Activated T-helper 17 cell treated with anti-CD3 and anti-CD28 coated beads, Interleukin-2, amount 50 U/mL, for 72 hours (primary cell): ENCODE data around the gene MIGA1. TPM values are rescaled to one million over a fixed set of nuclear protein-coding genes. Genes with fewer than 3 reads are reported as not detected.

Experiments used
- ATAC-seq: fragments of 150-1000 bp; cut with Tn5 transposase; replicated peaks from 2 replicates; pipeline ENCODE4 v1.10.0; 2021; ENCODE audit warnings: mild to moderate bottlenecking, moderate library complexity
- H3K27ac Mint-ChIP-seq: one replicate; pipeline ENCODE4 v1.8.0; 2022; ENCODE audit warnings: mixed read lengths
- H3K27me3 Mint-ChIP-seq: one replicate; pipeline ENCODE4 v1.8.0; 2022; ENCODE audit warnings: mixed read lengths
- H3K36me3 Mint-ChIP-seq: one replicate; pipeline ENCODE4 v1.8.0; 2022; ENCODE audit warnings: low read depth, mild to moderate bottlenecking, mixed read lengths
- H3K4me1 Mint-ChIP-seq: one replicate; pipeline ENCODE4 v1.8.0; 2022; ENCODE audit warnings: mixed read lengths
- H3K4me3 Mint-ChIP-seq: one replicate; pipeline ENCODE4 v1.8.0; 2022; ENCODE audit warnings: mild to moderate bottlenecking, mixed read lengths
- H3K9me3 Mint-ChIP-seq: one replicate; pipeline ENCODE4 v1.8.0; 2022; ENCODE audit warnings: mixed read lengths
- total RNA-seq, 2 donors: library from RNA; stranded (reverse); gene quantifications; one replicate each; pipeline ENCODE4 v1.2.3, GENCODE V29; 2022

Gene MIGA1
- total RNA-seq, 2 donors from 2014 or later: 9.5 to 13.9 TPM

GRCh38 chr1:77850082-77850481 is 70.6 kb downstream of the MIGA1 start:
- no peak overlapping the region for H3K27ac Mint-ChIP-seq
- peaks cover 58% of the 10 kb centered on the region for H3K36me3 Mint-ChIP-seq
- no peak overlapping the region for H3K4me3 Mint-ChIP-seq
- ATAC-seq: no peak
- no peaks in the 10 kb centered on the region for H3K27me3 Mint-ChIP-seq
- H3K9me3 Mint-ChIP-seq: peaks cover 4% of the 10 kb centered on the region
- H3K4me1 Mint-ChIP-seq: peaks cover 7% of the 10 kb centered on the region

DNA sequence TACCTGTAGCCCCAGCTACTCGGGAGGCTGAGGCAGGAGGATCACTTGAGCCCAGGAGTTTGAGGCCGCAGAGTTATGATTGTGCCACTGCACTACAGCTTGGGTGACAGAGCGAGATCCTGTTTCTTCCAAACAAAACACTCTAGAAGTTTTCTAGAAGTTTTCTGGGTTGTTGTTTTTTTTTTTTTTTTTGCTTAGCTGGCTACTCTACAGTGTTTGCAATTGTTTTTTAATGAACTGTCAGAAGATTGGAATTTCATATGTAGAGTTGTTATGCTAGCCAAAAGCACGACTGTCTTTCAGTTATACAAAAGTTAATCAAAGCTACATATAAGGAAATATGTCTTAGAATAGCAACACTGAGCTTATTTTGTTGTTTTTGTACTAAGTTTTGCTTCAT is 78.1 kb downstream of the MIGA1 start:
- H3K36me3 Mint-ChIP-seq: peaks cover 86% of the 10 kb centered on the region

DNA sequence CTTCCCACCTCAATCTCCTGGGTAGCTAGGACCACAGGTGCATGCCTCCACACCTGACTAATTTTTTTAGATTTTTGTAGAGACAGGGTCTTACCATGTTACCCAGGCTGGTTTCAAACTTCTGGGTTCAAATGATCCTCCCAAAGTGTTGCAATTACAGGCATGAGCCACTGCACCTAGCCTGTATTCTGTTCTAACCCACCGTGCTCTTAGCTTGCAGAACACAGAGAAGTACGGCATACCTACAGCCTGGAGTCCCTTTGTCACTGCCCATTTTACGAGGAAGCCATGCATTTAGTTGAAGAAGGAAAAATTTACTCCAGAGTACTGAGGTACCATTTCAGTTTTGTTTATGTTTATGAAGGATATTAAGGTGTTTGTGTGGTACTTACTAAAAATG is 79.3 kb downstream of the MIGA1 start:
- Mint-ChIP-seq H3K4me1 (peaks cover 13% of the 10 kb centered on the region), H3K4me3 (no peak overlapping the region), H3K27me3 (no peaks in the 10 kb centered on the region), H3K27ac (no peak overlapping the region), H3K36me3 (peaks cover 87% of the 10 kb centered on the region), H3K9me3 (peaks cover 19% of the 10 kb centered on the region)
- ATAC-seq: no peak

More for the DNA sequence above, 78.1 kb downstream of the MIGA1 start:
- Mint-ChIP-seq H3K4me3 (no peak overlapping the region), H3K9me3 (peaks cover 19% of the 10 kb centered on the region), H3K4me1 (peaks cover 18% of the 10 kb centered on the region), H3K27me3 (no peaks in the 10 kb centered on the region), H3K27ac (no peak overlapping the region)
- ATAC-seq: no peak

GRCh38 chr1:77859248-77859647 is 79.8 kb downstream of the MIGA1 start:
- H3K9me3 Mint-ChIP-seq: peaks cover 19% of the 10 kb centered on the region
- peaks cover 10% of the 10 kb centered on the region for H3K4me1 Mint-ChIP-seq
- no peak for ATAC-seq
- H3K27ac Mint-ChIP-seq: no peak overlapping the region
- peaks cover 87% of the 10 kb centered on the region for H3K36me3 Mint-ChIP-seq
- no peaks in the 10 kb centered on the region for H3K27me3 Mint-ChIP-seq
- H3K4me3 Mint-ChIP-seq: no peak overlapping the region

GRCh38 chr1:77866296-77866695 is 86.8 kb downstream of the MIGA1 start:
- no peaks in the 10 kb centered on the region for H3K9me3 Mint-ChIP-seq
- no peak for ATAC-seq
- no peaks in the 10 kb centered on the region for H3K4me1 Mint-ChIP-seq
- H3K36me3 Mint-ChIP-seq: peaks cover 73% of the 10 kb centered on the region
- H3K27ac Mint-ChIP-seq: no peak overlapping the region
- no peaks in the 10 kb centered on the region for H3K27me3 Mint-ChIP-seq
- no peak overlapping the region for H3K4me3 Mint-ChIP-seq

GRCh38 chr1:77872645-77873044 is 93.2 kb downstream of the MIGA1 start:
- H3K27me3 Mint-ChIP-seq: no peaks in the 10 kb centered on the region
- peaks cover 46% of the 10 kb centered on the region for H3K36me3 Mint-ChIP-seq
- no peak overlapping the region for H3K4me3 Mint-ChIP-seq
- no peaks in the 10 kb centered on the region for H3K4me1 Mint-ChIP-seq
- no peak overlapping the region for H3K27ac Mint-ChIP-seq
- no peak for ATAC-seq
- H3K9me3 Mint-ChIP-seq: no peaks in the 10 kb centered on the region

DNA sequence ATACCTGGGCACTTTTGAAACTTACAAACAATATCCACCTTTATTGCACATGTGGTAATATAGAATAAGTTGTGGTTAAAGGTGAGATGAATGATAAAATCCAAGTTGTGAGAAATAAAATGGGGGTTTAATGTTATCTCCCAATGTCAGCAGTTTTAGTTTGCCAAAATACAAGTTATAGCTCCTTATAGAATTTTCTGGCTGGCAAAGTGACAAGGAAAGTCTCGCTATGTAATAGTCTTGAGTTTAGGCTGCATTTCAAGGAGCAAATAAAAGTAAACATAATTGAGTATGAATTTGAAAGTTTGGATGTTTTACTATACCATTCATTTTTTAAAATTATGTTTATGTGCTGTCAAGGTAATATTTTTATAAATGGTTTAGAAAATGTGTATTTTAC is 94.0 kb downstream of the MIGA1 start:
- peaks cover 41% of the 10 kb centered on the region for H3K36me3 Mint-ChIP-seq
- H3K4me1 Mint-ChIP-seq: no peaks in the 10 kb centered on the region
- H3K9me3 Mint-ChIP-seq: no peaks in the 10 kb centered on the region
- no peak overlapping the region for H3K4me3 Mint-ChIP-seq
- no peak for ATAC-seq
- no peaks in the 10 kb centered on the region for H3K27me3 Mint-ChIP-seq
- H3K27ac Mint-ChIP-seq: no peak overlapping the region

DNA sequence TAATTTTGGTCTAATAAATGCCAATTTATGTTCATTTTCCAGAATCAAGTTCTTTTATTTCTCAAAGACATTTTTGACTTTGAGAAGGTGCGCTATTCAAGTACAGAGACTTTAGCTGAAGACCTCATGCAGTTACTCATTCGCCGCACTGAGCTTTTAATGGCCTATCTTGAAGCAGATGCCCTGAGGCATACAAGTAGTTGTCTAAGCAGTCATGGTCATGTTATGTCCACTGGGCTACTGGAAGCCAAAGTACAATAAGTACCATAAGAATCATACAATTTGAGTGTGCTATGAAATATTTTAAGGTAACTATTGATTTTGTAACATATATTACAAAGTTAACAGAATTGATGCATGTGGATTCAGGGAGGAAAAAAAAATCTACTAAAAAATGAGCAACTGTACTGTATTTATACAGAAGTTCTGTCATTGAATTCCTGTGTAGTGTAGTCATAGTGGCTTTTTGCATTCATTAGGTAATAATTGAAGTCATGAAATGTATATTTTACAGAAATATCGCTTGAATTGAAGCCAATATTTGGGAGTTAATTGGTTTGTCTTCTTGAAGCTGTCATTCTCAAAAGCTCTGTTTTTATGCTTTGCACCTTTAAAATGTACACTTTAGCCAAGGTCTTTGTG is 95.5 kb downstream of the MIGA1 start:
- Mint-ChIP-seq H3K36me3 (peaks cover 37% of the 10 kb centered on the region), H3K27ac (no peak overlapping the region)

GRCh38 chr1:77876884-77877283 is 97.4 kb downstream of the MIGA1 start:
- Mint-ChIP-seq H3K4me3 (no peak overlapping the region), H3K4me1 (no peaks in the 10 kb centered on the region), H3K36me3 (peaks cover 32% of the 10 kb centered on the region), H3K9me3 (no peaks in the 10 kb centered on the region), H3K27ac (no peak overlapping the region), H3K27me3 (no peaks in the 10 kb centered on the region)
- no peak for ATAC-seq

More for the DNA sequence above, 95.5 kb downstream of the MIGA1 start:
- H3K4me1 Mint-ChIP-seq: no peaks in the 10 kb centered on the region
- no peaks in the 10 kb centered on the region for H3K9me3 Mint-ChIP-seq
- ATAC-seq: no peak
- H3K27me3 Mint-ChIP-seq: no peaks in the 10 kb centered on the region
- H3K4me3 Mint-ChIP-seq: no peak overlapping the region

DNA sequence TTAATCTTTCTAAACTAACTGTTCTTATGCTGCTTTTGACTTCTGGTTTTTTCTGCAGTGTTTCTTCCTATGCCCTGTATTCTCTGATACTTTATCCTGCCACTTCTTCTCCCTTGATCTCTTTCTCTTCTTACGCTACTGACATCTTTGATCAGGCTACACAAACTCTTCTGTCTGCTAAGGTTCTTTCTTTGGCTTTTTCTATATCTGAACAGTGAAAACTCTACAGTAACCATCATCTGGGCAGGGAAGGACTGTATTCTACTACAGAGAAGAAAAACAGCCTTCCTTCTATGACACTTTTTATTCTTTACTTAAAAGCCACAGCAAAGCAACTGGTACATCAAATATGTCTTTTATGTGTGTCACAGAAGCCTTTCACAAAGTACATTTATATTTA is 101.6 kb downstream of the MIGA1 start:
- Mint-ChIP-seq H3K4me3 (no peak overlapping the region), H3K4me1 (no peaks in the 10 kb centered on the region), H3K9me3 (no peaks in the 10 kb centered on the region), H3K36me3 (peaks cover 12% of the 10 kb centered on the region), H3K27ac (no peak overlapping the region), H3K27me3 (no peaks in the 10 kb centered on the region)
- ATAC-seq: no peak

DNA sequence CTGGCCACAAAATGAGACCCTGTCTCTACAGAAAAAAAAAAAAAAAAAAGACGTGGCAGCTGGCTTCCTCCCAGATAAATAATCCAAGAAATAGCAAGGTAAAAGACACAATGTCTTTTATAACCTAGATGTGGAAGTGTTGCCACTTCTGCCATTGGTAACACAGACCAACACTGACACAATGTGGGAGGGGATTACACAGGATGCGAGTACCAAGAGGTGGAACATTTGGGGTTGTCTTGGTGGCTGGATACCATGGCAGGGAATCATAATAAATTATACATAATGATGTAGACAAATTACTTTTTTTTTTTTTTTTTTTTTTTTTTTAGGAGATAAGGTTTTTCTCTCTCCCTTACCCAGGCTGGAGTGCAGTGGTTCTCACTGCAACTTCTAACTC is 103.0 kb downstream of the MIGA1 start:
- ATAC-seq: no peak
- Mint-ChIP-seq H3K27ac (no peak overlapping the region), H3K27me3 (peaks cover 7% of the 10 kb centered on the region), H3K4me1 (no peaks in the 10 kb centered on the region), H3K9me3 (no peaks in the 10 kb centered on the region), H3K4me3 (no peak overlapping the region), H3K36me3 (peaks cover 12% of the 10 kb centered on the region)

GRCh38 chr1:77888081-77888780 is 108.8 kb downstream of the MIGA1 start, which contains the start of gene NEXN:
Gene NEXN, plus strand, starts transcription at chr1:77888624. Its CDS starts 27,483 bp downstream, at chr1:77916107.
- Mint-ChIP-seq H3K9me3 (no peaks in the 10 kb centered on the region), H3K4me1 (peaks cover 5% of the 10 kb centered on the region), H3K36me3 (peaks cover 7% of the 10 kb centered on the region), H3K27ac (no peak within 1 kb of the TSS), H3K4me3 (peak within 1 kb of the TSS; percentile 63), H3K27me3 (peaks cover 11% of the 10 kb centered on the region)
- ATAC-seq: peak; percentile 12

- Mint-ChIP-seq H3K27me3 (peaks cover 11% of the 10 kb centered on the region), H3K9me3 (no peaks in the 10 kb centered on the region), H3K4me1 (peaks cover 5% of the 10 kb centered on the region), H3K4me3 (peak overlapping the region; percentile 63), H3K36me3 (peaks cover 4% of the 10 kb centered on the region), H3K27ac (no peak overlapping the region)
- ATAC-seq: peak; percentile 50
These were observed 109.6 kb downstream of the MIGA1 start for GRCh38 chr1:77888781-77889642.

DNA sequence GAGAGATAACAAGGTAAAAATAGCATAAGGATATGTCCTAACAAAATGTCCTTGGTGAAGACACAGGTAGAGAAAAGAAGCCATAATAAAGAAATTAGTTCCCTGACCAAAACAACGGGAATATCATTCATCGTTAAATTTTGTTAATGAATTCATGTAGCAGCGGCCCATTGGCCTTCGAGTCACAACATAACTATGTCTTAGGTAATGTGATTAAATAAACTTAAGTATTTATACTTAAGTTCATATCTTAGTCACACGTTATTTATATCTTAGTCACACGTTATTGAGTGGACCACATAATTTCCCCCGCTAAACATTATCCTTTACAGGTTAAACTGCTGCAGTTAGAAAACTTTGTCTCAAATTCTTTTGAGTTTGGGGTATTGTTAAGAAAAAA is 110.2 kb downstream of the MIGA1 start:
- Mint-ChIP-seq H3K36me3 (no peaks in the 10 kb centered on the region), H3K27ac (no peak overlapping the region), H3K4me3 (peak overlapping the region; percentile 63), H3K4me1 (peaks cover 5% of the 10 kb centered on the region), H3K27me3 (peaks cover 11% of the 10 kb centered on the region), H3K9me3 (no peaks in the 10 kb centered on the region)
- no peak for ATAC-seq
